RKO (cell line): ENCODE results near the gene EYA4.

Source experiments
- DNase-seq: peaks from one replicate; pipeline ENCODE4 v3.0.0-alpha.2; 2016; ENCODE audit warnings: low spot score

Gene EYA4

DNA sequence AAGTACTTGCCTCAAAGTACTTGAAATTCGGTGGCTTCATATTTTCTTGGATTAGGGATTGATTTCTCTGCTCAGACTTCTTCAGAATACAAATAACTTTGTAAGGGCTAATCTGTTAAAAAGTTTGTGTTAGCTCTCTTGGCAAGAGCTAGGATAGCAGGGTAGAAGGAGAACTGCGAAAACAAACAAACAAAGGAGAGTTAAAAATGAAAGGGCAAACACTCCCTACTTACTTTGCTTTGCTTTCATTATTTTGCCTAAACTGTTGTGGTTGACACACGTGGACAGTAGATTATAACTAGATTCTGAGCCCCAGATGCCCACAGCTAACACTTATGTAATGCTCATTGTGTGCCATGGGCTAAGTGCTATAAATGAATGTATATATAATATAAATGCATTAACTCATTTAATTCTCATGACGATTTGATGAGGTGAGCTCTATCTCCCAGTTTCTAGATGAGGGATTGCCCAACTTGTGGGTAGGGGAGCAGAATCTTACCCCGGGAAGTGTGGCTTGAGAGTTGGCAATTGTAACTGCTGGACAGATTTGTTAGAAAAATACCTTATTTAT lies 48.7 kb downstream of the EYA4 start:
- DNase-seq = no peak

DNA sequence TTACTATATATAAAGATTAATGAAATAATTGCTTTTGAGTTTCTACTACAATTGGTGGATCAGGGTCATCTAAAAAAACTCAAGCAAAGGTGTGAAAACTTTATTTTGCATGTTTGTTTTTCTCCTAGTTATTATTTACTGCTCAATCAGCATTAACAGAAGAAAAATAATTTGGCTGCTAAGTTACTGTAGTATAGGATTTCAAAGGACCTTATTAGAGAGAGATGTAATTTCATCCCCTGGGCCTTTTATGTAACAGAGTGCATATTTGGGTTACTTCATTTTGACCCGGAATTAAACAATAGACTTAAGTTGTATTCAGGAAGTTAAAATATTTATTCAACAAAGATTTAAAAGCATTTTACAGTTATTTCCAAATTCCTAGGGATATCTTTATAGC lies 49.8 kb downstream of the EYA4 start:
- no peak for DNase-seq

DNA sequence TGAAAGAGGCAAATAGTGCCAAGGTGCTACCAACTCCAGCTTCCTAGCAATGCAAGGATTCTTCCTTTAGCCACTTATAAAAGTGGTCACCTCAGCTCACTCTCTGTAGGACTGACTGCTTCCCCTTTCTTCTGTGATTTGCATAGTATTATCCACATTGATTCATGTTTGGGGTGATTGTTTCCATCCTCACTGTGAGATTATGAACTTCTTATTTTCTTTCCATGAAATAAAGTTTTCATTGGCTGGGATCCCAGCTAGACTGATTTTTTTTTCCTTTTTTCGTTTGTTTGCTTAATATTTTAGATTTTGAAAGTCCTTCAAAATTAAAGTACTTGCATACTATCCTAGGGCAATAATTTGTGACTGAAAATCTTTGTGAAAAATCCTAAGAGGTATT lies 50.5 kb downstream of the EYA4 start:
- no peak for DNase-seq

GRCh38 chr6:133297657-133298056 lies 56.5 kb downstream of the EYA4 start:
- DNase-seq = no peak

DNA sequence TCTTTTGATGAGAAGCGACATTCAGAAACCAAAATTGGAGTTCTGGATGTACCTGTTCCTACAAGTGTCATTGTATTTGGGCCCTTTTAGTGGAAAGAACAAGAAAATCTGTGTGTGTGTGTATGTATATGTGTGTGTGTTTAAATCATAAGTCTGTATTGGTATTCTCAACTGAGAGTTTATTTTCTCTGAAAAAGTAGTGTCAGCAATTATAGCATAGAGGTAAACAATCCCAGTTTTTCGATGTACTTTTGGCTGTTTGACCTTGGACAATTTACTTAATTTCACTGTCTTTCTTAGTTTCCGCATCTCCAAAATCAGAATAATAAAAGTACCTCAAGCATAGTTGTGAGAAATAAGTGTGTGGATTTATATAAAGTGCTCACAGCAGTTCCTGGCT lies 57.2 kb downstream of the EYA4 start:
- no peak for DNase-seq

- DNase-seq = no peak
Observed at GRCh38 chr6:133298801-133299200, 57.6 kb downstream of the EYA4 start.

DNA sequence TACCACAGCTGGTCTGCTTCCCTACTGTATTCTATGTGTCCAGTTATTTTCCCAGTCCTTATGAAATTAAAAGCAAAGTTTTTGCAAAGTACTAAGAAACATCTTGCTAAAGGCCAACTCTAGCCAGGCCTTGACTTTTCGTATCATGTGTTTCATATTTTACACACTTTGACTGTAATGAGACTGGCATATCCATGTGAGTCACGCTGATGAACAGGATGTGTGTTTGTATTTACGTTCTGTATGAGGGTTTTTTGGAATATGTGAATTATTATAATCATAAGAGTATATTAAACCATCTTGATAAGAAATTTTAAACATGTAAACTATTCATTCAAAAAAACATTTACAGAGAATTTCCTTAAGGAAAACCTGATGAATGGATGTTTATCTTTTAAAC lies 59.7 kb downstream of the EYA4 start:
- DNase-seq = no peak

GRCh38 chr6:133301835-133302234 lies 60.7 kb downstream of the EYA4 start:
- no peak for DNase-seq

DNA sequence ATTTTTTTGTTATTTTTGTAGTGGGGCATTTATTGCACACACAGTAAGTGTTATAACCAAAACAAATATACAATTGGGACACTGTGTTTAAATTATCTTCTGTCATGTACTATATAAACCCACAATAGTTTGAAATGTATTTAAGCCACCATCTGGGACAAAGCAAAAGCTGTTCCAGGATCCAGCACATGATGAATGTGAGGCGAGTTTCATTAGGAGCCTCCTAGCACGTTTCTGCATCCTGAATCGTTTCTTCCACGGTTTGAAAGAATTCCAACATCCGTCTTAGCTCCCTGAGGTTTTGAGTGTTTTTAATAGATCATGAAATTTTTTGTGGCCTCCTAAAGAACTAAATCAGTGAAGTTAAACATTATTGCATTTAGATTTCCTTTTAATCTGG lies 65.8 kb downstream of the EYA4 start:
- no peak for DNase-seq

DNA sequence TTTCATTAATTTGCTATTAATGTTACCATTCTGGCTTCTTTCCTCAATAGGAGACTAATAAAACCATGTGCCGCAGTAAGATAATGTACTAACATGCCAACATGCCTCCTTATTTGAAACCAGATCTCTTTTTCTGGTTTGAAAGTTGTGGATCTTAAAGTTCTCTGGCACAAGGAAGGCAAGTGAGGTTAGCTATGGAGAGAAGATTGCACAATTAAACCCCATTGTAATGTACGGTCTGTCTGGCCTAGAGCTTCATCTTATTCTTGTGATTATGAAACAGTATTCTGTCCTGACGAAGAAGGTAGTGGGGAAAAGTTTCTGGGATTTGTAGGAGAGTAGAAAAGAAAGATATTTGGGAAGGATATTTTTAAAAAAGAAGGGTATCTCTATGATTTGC lies 68.4 kb downstream of the EYA4 start:
- no peak for DNase-seq

DNA sequence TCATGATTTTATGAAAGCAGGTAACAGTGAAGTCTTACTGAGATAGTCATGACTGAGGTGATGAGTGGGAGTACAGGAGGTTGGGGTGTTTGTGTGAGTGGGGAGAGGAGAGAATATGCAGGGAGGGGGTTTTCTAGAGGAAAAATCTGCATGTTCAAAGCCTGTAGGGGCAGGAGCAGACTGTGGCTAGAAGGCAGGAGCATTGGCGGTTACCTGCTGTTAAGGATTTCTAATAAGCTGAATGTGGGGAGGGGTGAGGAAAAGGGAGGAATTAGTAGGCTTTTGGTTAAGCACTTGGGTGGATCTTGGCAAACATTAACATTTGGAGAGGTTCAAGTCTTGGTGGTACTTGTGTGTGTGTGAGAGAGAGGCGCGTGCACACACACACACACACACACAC lies 70.8 kb downstream of the EYA4 start:
- DNase-seq = no peak

DNA sequence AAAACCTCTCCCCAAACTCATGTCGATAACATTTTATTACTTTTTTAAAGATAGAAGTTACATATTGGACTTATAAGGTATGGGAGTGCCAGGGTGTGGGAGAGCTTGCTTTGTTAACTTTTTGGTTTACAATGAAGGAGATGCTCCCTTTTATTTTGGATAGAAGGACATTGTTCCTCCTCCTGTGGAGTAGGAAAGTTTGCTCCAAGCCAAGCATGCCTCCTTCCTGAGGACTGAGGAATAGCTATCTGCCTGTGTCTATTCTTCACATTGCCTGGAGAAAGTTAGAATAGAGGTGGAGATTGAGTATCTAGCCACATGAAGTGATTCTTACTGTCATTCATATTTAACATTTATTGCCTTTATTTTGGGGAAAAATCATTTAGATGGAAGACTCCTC lies 71.9 kb downstream of the EYA4 start:
- no peak for DNase-seq

GRCh38 chr6:133314947-133315346 lies 73.8 kb downstream of the EYA4 start:
- no peak for DNase-seq

GRCh38 chr6:133315811-133316210 lies 74.7 kb downstream of the EYA4 start:
- DNase-seq = no peak

- DNase-seq = no peak
Observed at GRCh38 chr6:133317704-133318103, 76.5 kb downstream of the EYA4 start.

DNA sequence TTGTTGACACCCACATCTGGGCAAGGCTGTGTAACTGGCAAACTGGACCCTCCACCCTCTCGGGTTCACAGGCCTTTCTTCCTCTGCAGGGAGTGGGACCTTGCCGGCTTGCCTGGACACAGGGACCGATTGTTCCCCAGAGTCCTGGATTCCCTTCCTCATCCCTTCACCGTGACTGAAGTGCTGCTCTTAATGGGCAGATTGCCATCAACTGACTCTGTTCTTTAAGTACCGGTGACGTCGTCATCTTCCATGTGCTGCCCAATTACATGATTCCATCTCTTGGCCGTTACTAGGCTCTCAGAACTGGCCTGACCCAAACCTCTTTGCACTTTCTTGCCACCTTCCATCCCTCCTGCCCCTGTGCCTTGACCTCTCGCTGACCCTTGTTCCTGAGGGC lies 85.4 kb downstream of the EYA4 start:
- no peak for DNase-seq

- no peak for DNase-seq
Observed at GRCh38 chr6:133333852-133334251, 92.7 kb downstream of the EYA4 start.

- no peak for DNase-seq
Observed at GRCh38 chr6:133337308-133337707, 96.2 kb downstream of the EYA4 start.

DNA sequence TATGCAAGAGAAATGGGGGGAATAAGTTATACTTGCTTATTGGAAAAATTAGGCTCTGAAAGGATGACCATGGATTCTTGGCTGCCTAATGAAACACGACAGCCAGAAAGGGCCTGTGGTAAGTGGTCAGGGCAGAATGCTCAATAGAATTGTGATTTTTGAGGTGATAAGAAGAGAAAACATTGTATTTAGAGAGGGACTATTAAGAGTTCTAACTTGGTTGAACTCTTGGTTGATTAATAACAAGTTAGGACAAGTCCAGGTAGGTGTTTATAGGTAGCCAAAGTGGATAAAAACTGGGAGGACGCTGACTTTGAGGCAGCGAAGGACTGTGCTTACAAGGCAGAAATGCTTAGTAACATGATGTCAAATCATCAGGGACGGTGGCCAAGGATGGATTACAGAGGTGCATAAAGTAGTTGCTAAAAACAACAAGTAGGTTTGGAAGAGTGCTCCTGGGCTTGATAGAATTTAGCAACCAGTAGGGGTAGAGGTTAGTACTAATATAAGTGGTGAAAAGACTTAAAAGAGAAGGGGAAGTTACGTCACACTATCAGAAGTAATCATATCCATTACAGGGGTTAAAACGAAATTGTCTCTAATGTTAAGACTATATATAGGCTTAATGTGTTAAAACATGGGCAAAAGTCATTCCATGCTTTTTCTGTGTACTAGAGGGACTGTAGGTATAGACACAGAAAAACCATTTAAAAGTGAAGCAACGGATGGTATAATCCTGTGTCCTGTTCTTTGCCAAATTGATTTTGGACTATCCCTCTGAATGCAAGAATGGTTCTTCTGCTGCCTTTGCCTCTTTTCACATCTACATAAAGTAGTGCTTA lies 98.6 kb downstream of the EYA4 start:
- no peak for DNase-seq

GRCh38 chr6:133340557-133340956 lies 99.4 kb downstream of the EYA4 start:
- no peak for DNase-seq

GRCh38 chr6:133341607-133342158 lies 100.5 kb downstream of the EYA4 start:
- DNase-seq = no peak

DNA sequence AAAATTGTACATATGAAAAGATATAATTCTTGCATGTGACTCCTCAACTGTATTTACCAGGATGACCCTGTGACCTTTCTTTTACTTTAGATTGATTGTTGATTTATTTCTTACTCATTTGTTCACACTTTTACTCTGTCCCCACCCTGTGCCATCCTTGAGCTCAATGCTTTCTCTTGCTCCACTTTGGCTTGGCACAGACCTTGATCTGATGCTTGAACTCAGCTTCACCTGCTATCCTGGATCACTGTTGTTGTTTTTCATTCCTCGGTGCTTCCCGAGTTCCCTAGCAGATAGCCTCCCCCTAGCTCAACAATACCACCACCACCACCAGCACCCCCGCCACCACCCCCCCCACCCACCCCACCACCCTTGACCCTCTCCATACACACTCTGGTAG lies 102.1 kb downstream of the EYA4 start:
- DNase-seq = no peak

GRCh38 chr6:133348846-133349245 lies 107.7 kb downstream of the EYA4 start:
- DNase-seq = no peak

- DNase-seq = no peak
Observed at GRCh38 chr6:133350928-133351327, 109.8 kb downstream of the EYA4 start.
